Measurements from ENCODE around the gene POMZP3. TPM values are rescaled to one million over a fixed set of nuclear protein-coding genes. Genes with fewer than 3 reads are reported as not detected.

POMZP3 gene
- total RNA-seq, 1 donor from 2014 or later = 14.3 TPM

Other genes starting within 250 kb of the POMZP3 start
- 0.55 TPM in 1 of 2 replicates, not detected in the other for gene SSC4D, start 217.6 kb downstream of the POMZP3 start, total RNA-seq
- gene ZP3, start 202.3 kb downstream of the POMZP3 start, total RNA-seq = 0.91 and 2.9 TPM in 2 replicates
- 41.2 and 45.8 TPM in 2 replicates for gene DTX2, start 165.6 kb downstream of the POMZP3 start, total RNA-seq
- 3.2 and 3.4 TPM in 2 replicates for gene UPK3B, start 116.7 kb downstream of the POMZP3 start, total RNA-seq
- gene SPDYE16, start 84.0 kb downstream of the POMZP3 start, total RNA-seq = 0.59 TPM in 1 of 2 replicates, not detected in the other